Ureter (tissue), 1 donor: Measurements from ENCODE around the gene TET3. TPM values are rescaled to one million over a fixed set of nuclear protein-coding genes. Genes with fewer than 3 reads are reported as not detected.

Experiments used
- DNase-seq: peaks from one replicate; pipeline ENCODE4 v3.0.0-alpha.2; 2020; ENCODE audit warnings: low spot score
- total RNA-seq: library from RNA; stranded (reverse); gene quantifications from one replicate; pipeline ENCODE4 v1.2.4, GENCODE V29; 2023
- donor health status: DM: yes; HTN: yes; CAD: no.

TET3 gene
- total RNA-seq, 1 donor from 2014 or later, result 28.7 TPM

DNA sequence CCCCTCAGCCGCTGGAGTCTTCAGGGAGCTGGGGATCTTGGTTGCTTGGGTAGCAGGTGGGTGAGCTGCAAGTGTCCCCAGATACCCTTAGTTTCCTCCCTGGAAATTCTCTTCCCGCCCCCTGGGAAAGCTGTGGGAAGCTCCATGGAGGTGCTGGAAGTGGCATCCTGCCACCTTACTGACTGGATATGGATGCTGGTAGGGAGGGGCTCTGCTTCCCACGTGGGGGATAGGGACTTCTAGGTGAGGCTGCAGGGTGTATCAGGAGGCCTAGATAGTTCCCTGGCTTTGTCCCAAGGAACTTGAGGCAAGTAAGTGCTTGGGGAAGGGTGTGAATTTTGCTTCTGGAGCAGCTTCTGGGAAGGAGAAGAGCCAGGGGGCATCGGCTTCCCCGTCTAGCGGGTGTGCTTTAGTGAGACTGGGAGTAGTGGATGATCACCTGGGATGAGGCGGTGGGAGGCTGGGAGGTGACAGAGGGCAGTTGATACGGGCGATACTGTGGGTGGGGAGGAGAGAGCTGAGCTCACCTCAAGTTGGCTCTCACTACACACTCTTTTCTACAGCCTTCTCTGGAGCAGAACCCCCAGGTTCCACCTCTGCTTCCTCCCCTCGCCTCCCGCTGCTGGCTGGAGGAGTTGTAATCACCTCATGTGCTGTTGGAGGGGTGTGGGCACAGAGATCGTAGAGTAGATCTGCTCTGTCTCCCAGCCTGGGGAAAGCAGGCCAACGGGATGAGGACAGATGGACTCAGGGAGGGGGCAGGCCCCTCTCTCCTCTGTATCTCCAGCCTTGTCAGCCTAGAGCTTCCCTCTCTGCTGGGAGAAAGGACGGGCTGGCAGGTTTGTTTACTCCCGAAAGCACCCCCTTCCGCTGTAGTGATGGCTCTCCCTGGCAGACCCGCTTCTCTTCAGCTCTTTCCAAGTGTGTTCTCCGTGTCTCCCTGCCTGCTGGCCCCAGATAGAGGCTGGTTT is 19.8 kb downstream of the TET3 start:
- DNase-seq, result no peak

DNA sequence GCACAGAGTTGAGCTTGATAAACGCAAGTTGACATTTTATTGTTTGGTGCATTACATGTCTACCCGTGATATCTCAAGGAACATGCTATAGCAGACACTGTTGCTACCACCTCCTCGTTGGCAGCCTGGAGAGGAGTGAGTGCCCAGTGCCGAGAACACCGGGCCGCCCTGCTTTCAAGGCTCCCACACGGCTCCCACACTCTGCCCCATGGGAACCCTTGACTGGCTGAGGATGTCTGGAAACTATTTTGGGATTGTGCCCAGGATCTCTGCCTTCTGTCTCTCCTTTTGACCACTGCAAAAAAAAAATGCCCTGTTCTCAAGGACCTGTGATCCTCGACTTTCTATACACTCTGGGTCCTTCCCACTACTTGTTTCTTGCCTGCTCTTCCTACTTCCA is 21.1 kb downstream of the TET3 start:
- DNase-seq, result no peak

DNA sequence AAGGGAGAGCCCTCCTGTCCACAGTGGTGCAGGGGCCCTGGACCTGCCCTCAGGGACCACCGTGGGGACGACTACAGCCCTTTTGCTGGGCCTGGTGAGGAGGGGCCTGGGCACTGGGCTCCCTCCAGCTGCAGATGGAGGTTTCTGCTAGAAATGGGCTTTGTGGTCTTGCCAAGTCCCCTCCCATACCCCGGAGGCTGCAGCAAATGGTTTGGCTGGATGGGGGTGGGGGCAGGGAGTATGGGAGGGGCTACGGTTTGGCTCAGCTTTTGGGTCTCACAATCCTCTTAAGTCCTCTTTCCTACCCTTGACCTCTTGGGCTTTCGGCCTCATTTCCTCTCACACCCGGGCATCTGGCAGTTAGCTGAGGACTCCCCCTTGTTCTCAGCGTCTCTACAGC is 21.7 kb downstream of the TET3 start:
- DNase-seq, result no peak

DNA sequence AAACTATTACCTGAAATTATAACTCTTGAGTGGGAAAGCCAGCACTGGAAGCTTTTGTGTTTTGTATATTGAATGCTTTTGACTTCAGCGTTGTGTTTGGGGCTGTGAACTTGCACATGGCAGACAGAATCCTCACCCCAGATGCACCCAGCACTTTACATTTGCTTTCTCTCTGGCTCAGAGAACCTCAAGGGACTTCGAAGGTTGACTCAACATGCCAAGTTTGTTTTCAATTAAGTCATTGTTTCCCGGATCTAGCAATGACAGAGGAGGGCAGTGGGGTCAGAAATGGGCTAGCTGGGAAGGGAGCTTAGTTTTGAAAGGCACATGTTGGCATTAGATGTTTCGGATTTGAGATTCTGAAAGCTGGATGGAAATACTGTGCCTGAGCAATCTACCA is 22.4 kb downstream of the TET3 start:
- DNase-seq, result no peak

DNA sequence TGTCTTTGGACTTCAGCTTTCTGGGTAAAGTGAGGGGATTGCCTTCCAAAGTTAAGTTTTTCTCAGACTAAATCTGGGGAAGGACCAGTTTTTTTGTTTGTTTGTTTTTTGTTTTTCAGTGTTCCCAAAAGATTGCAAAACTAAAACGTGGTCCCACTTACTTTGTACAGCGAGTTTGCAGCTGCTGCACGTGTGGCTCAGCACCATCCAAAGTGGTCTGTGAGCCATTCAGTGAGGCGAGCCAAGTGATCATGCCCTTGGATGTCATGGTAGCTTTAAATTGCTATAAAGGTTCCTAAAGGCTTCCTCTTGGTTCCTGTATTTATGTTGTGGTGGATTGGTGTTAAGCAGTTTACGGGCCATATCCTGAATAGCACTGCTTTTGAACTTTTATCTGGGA is 23.0 kb downstream of the TET3 start:
- DNase-seq, result no peak

DNA sequence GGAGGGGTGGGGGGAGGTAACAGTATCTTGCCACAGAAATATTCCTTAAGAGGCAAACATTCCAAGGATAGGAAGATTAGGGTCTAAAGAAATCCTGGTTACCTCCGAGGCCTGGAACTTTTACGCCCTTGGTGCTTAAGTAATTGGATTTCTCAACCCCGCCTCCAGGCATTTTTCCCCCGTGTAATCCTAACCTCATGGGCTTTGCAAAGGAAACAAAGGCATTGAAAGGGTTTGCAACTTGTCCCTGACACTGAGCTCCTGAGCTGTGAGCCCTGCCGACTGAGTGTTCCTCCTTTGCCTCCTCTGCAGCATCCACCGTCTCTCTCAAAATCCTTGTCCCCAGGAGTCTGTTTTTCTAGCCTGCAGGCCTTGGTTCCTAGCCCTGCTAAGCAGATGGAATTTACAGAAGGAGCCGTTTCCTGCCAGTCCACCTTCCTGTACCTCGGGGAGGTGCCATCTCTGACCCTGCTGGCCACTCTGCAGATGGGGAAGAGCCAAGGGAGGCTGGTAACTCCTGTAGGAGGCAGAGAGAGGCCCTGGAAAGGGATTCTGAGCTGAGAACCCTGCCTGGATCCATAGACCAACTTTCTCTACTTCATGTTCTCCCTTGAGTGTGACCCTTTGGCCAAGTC is 24.2 kb downstream of the TET3 start:
- DNase-seq, result no peak

DNA sequence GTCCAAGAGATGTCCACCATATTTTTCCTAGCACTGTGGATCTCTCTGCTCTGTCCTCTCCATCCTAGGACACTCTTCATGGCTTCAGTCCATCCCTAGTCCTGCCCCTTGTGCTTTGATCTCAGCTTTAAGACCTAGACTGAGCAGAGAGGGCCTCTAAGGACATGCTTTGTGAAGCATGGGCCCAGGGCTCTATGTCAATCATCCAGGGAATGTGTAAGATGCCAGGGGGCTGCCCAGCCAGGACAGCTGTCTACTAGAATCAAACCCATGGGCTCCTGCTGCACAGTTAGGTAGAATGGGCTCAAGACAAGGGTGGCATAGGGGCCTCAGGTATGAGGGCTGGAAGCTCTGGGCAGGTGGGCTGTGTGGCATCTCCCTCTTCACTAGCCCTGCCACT is 24.9 kb downstream of the TET3 start:
- DNase-seq, result peak; percentile 26

DNA sequence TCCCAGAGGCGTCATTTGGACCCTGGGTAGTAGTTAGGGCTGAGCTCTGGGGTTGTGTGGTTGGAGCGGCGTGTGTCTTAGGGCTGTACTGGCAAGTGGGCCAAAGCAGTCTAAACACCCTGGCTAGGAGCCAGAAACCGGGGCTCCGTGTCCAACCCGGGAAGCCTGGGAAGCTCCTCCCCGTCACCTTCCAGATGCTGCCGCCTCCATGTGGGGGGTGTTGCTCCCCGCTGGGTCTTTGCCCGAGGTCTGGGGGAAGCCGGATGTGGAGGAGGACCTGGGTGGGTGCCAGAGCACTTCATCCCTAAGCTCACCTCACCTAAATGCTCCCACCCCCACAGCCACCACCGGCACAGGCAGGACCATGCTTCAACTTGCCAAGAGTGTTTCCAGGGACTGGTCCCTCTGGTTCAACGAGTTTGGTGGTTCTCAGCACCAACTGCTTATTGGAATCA is 25.4 kb downstream of the TET3 start:
- peak; percentile 93 for DNase-seq

DNA sequence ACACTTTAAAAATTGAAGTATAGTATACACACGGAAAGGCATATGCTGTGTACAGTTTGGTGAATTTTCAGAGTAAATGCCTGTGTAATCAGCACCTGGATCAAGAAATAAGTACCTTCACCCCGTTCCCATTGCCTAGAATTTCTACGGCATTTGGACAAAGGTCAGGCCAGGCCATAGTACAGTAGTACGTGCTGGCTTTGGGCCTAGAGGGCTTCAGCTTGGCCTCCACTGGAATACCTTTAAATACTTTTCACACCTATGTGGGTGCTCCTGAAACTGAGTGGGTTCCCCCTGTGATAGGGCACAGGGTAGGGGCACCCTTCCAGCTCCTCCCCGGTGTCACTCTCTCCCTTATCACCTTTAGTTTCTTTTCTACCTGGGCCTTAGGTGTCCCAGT is 26.5 kb downstream of the TET3 start:
- DNase-seq, result peak; percentile 31

DNA sequence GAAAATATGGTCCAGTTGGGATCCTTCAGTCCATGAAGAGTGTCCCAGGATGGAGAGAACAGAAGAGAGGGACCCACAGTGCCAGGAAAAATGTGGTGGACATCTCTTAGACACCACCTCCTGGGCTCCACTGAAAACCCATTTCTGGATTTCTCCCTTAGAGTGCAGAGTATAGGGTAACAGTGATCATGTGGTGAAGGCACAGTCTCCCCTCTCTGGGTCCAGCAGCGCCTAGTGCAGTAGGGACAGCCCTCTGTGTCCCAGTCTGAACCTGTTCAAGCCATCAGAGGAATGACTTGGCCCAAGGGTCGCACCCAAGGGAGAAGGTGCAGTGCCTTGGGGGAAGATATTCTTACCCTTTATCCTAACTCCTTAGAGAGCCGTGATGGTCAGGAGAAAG is 30.1 kb downstream of the TET3 start:
- no peak for DNase-seq

DNA sequence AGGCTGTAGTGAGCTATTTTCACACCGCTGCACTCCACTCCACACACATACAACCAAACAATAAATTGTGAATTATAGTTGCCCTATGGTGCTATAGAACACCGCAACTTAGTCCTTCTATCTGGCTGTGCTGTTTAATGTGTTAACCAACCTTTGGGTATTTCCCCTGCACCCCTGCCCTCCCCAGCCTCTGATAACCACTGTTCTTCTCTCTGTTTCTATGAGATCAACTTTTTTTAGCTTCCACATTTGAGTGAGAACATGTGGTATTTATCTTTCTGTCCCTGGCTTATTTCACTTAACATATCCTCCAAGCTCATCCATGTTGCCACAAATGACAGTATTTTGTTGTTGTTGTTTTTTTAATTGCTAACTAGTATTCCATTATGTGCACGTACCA is 32.5 kb downstream of the TET3 start:
- no peak for DNase-seq

DNA sequence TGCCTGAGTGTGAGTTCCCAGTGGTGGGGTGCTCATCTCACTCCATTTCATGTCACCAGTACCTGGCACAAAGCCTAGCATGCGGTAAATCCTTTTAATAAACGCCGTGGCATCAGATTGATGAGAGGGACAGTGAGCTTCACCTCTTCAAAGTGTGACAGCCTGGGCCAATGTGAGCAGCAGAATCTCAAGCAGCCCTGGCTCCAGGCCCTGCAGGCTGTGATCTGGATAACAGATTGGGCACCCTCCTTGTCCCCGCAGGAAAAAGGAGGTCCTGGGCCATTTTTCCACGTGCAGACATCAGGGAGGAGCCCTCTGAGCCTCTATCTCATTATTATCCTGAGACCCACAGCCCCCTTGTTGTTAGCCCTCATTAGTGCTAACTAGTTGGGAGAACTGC is 34.8 kb downstream of the TET3 start:
- no peak for DNase-seq

DNA sequence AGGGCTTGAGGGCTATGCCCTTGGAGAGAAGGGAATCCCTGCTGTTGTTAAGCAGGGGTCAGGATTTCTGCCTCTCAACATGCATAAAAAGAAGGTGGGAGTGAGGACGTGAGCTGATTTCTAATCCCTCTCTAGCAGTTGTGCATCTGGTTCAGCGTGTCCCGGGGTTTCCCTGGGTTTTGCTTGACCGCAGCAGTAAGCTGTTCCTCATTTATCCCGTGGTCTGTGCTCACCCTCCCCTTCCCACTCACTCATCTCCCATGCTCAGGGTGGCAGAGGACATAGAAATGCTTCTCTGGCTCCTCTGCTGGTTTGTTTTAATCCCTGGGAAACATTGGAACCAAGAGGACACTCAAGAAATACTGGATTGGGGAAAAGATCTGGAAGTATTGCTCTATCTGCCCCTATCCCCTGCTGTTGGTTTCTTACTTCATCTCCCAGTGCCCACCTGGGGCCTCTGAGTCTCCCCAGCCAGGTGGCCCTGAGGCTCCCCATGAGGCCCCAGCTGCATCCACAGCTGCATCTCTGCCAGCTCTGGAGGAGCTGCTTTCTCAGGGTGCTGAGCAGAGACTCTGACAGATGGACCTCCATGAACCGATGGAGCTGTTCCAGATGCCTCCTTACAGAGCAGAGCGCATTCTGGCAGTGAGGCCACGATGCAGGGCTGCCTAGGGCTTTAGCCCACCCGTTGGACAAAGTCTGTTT is 36.1 kb downstream of the TET3 start:
- DNase-seq, result no peak

DNA sequence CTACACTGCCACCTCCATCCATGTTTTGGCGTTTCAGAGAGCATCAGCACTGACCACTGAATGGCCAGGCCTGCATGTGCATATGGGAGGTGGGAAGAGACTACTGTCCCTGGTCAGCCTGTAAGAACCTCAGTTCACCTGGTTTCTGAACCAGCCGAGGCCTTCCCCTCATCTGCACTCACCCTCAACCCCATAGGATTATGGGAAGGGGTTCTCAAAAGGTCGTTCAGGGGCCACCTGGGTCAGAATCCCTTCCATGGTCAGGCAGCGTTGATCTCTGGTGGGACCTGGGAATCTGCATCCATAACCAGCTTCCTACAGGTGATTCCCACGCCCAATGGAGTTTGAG is 36.7 kb downstream of the TET3 start:
- no peak for DNase-seq

DNA sequence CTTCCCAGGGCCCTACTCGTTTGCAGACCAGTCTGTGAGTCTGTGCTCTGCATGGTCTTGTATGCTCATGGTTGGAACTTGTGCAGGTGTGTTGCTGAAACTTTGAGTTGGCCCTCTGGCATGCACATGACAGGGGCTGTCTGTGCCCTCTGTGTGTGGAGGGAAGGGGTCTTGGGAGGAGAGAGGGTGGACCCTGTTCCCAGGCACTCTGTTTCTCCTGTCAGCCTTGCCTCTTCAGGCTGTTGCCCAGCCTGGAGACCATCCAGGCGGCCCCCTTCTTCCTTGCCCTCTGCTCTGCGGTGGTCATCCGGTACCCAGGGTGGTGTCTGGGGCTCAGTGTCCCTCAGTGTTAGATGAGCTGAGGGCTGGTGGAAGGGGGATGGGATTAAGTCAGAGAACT is 39.5 kb downstream of the TET3 start:
- DNase-seq, result no peak

DNA sequence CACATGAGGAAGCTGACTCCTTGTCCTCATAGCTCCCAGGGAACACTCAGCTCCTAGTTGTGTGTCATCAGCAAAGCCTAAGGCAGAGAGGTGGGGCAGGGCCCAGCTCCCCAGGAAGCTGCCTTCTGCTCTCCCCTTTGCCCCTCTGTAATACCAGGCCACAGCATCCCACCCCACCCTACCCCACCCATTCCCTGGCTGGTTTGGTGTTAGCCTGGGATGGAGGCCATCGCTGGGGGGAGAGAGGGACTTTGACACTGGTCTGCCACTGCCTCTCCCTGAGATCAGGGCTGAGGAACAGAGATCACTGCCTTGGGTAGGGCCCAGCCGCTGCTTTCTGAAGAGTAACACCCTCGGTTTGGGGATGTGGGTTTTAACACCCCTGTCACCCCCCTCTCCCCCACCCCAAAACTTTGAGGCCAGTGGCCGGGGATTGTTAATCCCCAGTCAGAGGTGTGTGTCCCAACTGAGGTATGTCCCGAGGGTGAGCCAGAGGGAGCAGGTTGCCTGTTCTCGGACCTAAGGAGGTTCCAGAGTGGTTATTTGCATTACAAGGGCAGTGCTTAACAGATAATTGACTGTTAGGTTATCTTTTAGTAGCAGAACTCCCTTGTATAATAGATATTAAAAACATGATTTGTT is 41.4 kb downstream of the TET3 start:
- no peak for DNase-seq

DNA sequence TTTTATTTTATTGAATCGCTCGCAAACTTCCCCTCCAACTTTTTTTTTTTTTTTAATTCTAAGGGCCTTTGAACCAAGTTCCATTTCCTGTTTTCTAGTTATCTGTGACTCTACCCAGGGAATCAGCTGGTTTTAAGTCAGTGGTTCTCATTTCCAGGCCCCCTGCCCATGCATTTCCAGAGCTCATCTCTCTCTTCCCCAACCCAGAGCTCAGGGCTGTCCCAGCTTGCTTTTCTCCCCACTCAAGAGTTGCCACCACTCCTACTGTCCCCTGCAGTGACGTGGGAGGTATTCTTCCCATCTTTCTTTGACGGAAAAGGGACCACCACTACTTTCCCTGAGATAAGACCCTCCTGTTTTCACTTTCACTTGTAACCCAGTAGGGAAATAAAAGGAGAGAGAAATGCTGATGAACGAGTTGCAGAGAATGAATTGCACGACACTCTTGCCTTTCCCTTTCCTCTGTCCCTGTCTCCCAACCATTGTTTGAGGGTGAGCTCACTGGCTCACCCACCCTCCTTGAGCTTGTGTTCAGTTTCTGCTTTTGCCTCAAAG is 42.1 kb downstream of the TET3 start:
- no peak for DNase-seq

DNA sequence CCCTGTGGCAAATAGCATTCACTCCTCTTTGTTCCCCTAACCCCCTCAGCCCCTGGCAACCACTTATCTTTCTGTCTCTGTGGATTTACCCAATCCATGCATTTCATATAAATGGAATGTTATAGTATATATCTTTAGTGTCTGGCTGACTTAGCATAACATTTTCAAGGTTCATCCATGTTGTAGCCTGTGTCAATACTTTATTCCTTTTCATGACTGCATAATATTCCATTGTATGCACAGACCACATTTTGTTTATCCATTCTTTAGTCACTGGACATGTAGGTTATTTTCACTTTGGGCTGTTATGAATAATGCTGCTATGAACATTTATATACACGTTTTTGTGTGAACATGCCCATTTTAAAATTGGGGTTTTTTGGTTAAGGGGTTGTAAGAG is 42.8 kb downstream of the TET3 start:
- DNase-seq, result no peak

DNA sequence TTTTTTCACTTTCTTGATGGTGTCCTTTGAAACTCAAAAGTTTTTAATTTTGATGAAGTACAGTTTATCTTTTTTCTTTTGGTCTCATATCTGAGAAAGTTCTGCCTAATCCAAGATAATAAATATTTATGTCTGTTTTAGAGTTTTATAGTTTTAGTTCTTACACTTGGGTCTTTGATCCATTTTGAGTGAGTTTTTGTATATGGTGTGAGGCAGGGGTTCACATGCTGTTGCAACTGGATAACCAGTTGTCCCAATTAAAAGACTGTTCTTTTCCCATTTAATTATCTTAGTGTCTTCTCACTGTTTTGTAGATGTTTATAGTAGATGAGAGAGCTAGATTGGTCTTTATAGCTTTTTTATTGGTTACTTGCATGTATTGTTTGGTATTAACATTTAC is 43.6 kb downstream of the TET3 start:
- DNase-seq, result no peak

DNA sequence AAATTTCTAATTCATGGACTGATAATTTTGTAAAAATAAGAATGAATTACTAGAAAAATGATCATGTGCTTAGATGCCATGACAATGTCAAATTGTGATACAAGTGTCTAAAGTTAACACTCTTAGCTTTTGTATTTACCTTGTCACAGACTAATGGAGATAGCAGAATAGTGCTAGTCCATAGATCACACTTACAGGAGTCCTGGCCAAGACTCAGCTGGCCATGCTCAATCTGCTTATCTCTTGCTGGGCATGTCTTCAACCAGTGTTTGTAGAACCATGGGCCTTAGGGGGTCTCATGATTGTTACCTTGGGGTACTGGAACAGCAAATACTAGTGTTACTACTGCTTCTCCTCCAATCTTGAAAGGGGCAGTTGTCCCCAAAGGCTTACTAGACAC is 44.0 kb downstream of the TET3 start:
- DNase-seq, result no peak

DNA sequence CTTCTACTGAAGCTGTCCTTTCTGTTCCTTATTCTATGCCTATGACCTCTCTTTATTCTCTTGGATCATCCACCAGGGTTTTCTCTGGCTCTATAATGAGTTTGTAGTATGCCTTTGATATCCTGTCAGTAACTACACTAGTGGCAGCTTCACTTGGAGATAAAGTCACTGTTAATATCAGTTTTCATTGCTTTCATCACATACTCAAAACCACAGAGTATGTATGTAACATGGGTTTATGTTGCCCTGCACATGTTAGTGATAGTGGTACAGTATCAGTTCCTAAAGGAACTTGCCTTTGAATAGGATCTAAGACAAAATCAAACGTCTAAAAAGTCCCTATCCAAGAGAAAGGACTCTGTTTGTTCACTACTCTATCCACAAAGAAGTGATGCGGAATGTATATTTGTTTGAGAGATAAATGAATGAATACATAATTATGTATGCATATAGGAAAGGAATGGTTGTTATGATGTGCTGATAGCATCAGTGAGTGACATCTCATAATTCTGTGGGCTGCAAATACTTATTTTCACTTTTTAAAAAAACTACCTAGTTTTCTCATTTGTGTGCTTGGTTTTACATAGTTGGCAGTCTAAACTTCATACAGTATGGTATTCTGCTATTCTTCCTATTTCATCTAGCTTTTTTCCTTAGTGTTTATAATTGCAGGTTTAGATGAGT is 45.1 kb downstream of the TET3 start:
- DNase-seq, result no peak
